Limb (tissue), 2 donors: ENCODE results near the gene ETS2.

Experiments used
- DNase-seq, 2 donors: peaks; one replicate each; pipeline ENCODE4 v3.0.0-alpha.2; 2016; ENCODE audit errors: extremely low spot score in 2 of 2

ETS2 gene

DNA sequence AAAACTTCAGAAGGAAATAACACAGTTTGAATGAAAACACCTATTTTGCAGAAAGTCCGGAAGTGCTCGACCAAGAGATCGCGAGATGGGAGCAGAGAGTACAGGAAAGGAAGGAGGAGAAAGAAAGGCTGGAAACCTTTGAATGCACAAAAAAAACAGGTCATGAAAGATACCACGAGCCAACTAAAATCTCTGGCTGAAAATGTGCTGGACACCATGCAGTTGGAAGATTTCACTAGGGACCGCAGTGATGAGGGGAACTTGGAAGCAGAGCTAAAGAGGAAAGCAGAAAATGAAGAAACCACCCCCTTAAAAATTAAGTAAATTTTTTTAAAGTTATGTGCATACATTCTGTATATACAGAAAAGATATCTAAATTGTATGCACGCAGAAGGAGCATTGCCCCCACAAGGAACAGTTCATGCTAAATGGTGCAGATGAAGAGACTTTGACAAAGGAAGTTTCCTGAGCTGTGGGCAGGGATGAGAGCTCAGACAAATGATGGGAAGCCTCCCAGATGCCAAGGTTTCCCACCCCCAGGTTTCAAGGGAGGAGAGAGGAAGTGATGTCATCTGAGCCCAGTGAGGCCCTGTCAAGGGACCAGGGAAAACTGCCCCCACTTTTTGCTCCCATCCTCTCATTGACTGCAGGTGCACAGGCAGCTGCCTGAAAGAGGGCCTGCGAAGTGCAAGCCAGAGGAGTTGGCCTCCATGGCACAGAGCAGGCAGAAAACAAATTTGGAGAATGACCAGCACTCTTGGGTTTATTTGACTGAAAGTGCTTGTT is 52.5 kb downstream of the ETS2 start:
- DNase-seq, result no peak

DNA sequence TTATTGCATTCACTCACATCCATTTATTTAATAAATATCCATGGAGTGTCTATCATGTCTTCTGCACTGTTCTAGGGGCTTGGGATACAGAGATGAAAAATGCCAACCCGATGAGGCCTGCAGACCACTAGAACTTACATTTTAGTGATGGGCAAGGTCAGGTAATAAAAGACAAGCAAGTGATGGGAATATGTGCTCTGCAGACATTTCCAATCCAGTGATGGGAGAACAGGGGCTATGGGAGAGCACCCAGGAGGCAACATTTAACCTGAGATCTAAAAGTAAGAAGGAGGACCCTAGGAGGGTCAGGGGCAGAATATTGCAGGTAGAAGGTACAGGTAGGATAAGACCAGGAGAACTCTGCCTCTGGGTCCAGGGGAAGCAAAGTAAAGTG is 53.1 kb downstream of the ETS2 start:
- DNase-seq, result no peak

GRCh38 chr21:38859852-38860251 is 54.1 kb downstream of the ETS2 start:
- DNase-seq, result no peak

DNA sequence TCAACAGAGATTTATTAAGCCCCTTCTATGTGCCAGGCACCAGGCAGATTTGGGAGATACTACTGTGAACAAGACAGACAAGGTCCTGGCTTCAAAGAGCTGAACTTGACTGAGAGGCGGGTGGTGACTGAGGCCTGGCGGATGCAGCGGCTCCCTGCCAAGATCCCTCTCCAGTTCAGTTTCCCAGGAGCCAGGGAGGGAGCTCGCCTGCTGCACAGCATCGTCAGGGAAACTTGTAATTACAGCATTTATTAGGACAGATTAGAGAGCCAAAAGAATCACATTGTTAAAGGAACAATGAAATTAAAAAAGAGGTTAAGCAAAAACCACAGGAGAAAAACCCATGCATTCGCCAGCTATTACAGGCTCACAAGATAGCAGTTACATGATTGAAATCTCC is 55.3 kb downstream of the ETS2 start:
- DNase-seq, result no peak

DNA sequence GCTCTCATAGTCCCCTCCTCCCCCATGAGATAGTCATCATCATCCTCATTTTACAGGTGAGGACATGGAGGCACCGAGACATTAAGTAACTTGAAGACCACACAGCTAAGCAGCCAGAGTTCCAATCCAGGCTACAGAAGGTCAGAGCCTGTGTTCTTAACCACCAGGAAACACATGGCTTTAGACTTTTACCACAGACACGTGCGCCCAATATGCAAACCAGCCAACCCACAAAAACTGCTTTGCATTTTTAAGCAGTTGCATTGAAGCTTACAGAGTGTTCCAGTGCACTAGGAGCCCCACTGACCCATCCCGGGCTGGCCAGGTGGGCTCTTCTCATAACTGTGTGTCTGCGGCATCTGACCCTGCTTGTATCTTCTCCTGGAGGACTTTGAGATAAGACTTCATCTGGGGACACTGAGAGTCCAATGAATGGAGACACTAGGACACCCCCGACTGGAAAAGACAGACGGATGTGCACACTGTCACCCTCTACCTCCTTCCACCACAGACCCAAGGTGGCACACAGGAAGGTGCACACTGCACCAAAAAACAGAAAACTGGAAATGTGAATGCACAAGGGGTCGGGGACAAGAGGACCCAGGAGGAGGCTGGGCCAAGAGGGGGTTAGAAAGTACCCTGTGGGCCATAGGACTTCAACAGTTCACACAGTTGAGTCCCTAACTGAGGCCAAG is 56.4 kb downstream of the ETS2 start:
- no peak for DNase-seq

GRCh38 chr21:38863291-38863690 is 57.6 kb downstream of the ETS2 start:
- no peak for DNase-seq

DNA sequence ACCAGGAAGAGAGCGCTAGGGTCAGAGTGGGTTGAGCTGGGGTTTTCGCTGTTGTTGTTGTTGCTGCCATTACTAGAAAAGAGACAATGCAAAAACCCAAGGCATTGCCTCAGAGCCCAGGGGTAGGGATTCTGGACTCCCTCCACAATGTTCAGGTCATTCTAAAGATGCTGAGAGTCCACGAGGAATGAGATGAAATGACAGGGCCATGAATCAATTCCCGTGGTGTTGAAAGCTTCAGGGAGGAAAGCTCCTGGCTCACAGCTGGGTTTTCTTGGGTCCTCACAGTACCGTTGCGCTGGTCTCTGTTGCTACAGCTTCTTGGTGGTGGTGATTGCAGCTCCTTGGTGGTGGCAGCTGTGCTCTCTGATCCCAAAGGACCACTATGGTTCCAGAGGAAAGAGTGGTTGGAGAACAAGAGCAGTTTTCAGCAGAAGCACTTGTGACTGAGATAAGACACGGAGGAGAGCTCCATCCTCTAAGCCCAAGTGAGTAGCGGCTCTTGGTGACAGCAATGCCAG is 58.2 kb downstream of the ETS2 start:
- DNase-seq, result no peak

- no peak for DNase-seq
Measured at GRCh38 chr21:38864964-38865363, 59.2 kb downstream of the ETS2 start.

DNA sequence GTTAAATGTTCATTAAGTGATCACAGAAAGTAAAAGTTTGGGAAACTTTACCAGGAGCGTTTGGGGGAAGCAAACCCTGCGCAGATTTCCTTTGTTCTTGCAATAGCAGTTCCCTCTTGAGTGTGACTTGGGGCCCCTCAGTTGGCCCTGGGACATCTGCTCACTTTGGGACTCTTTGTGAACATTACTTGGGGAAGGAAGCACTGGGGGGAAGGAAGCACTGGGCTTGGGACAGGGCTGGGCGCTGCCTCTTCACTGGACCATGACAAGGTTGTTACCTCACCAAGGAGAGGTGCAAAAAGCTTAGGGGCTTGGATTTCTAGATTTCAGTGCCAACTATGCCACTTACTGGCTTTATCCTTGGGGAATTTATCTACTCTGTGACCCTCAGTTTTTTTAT is 63.5 kb downstream of the ETS2 start:
- no peak for DNase-seq

GRCh38 chr21:38869946-38870345 is 64.2 kb downstream of the ETS2 start:
- DNase-seq, result no peak
